MM.1S (cell line): ENCODE data around the gene BPHL.

Source experiments
- EZH2 ChIP-seq: fragments of 300-600 bp; sonication (generic); optimal IDR thresholded peaks from 2 replicates; pipeline ENCODE3; 2017; ENCODE audit warnings: low read depth, mild to moderate bottlenecking, antibody characterized with exemption, low read length, mixed read lengths
- EZH2phosphoT487 ChIP-seq: fragments of 300-600 bp; sonication (generic); IDR thresholded peaks from 2 replicates; pipeline ENCODE4 v1.6.1; 2018; ENCODE audit warnings: antibody characterized with exemption, low read length
- TF ChIP-seq, protein P1 (sequence below): fragments of 300-600 bp; sonication (generic); IDR thresholded peaks from 2 replicates; pipeline ENCODE4 v1.5.1; 2016; ENCODE audit warnings: antibody characterized with exemption, low read length, mixed read lengths

DNA sequence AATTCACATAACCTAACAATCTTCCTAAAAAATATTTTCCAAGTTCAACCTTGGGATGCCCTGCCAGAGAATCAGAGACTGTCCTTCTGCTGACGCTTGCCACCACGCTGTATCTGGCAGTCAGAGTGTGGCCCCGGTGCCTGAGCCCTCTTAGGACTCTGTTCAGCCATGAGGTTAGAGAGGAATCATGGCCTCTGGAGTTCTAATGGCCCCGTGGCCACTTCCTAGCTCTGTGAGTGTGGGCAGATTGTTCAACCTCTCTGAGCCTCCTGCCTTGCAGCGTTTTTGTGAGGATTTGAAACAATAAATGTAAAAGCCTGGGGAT is 2.2 kb downstream of the BPHL start:
- TF ChIP-seq, protein P1, sequence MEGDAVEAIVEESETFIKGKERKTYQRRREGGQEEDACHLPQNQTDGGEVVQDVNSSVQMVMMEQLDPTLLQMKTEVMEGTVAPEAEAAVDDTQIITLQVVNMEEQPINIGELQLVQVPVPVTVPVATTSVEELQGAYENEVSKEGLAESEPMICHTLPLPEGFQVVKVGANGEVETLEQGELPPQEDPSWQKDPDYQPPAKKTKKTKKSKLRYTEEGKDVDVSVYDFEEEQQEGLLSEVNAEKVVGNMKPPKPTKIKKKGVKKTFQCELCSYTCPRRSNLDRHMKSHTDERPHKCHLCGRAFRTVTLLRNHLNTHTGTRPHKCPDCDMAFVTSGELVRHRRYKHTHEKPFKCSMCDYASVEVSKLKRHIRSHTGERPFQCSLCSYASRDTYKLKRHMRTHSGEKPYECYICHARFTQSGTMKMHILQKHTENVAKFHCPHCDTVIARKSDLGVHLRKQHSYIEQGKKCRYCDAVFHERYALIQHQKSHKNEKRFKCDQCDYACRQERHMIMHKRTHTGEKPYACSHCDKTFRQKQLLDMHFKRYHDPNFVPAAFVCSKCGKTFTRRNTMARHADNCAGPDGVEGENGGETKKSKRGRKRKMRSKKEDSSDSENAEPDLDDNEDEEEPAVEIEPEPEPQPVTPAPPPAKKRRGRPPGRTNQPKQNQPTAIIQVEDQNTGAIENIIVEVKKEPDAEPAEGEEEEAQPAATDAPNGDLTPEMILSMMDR: no peak
- TF ChIP-seq EZH2phosphoT487: no peak
- no peak for TF ChIP-seq EZH2
